Astrocyte of the hippocampus (primary cell): ENCODE data around the gene CAGE1.

Source experiments
- DNase-seq: peaks from one replicate; pipeline ENCODE4 v3.0.0; 2011; ENCODE audit warnings: low read depth, low spot score

Gene CAGE1

GRCh38 chr6:7389451-7390225 lies at the start of gene CAGE1, which contains the start of gene RIOK1:
TSS of gene CAGE1 (minus strand) at chr6:7389742. CDS start at chr6:7387173, 2,569 bp downstream.
TSS of gene RIOK1 (plus strand) at chr6:7389808. CDS start at chr6:7390003, 195 bp downstream.
- DNase-seq = peak; percentile 98

DNA sequence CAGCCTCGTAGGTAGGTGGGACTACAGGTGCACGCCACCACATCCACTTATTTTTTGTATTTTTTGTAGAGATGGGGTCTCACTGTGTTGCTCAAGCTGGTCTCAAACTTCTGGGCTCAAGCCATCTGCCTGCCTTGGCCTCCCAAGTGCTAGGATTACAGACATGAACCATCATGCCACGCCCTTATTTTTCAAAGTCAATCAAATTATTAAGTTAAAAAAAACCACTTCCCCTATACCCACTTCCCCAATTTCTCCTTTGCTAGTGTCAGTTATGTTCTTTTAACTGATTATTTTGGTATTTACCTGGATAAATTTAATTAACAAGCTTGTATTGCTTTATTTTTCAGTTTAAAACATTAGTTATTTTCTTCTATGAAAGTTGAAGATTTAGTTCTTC lies 49.7 kb upstream of the CAGE1 start:
- no peak for DNase-seq

GRCh38 chr6:7438011-7438410 lies 48.5 kb upstream of the CAGE1 start:
- DNase-seq = no peak

DNA sequence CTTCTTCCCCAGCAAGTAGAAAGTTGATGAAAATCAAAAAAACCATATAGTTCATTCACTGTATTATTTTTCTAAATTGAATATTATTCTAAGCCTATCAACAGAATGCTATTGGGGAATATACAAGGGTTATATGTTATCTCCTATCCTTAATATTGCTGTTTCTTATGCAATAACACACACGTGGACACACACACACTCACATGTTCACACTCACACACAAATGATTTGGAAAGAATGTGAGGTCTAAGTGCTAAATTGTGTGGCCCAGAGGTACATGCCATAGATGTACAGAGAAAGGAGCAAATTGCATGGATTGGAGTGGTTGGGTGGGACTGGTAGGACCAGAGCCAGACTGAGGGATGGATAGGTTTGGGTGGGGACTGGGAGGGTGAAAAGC lies 45.1 kb upstream of the CAGE1 start:
- DNase-seq = no peak

- no peak for DNase-seq
Observed at GRCh38 chr6:7433121-7433617, 43.6 kb upstream of the CAGE1 start.

DNA sequence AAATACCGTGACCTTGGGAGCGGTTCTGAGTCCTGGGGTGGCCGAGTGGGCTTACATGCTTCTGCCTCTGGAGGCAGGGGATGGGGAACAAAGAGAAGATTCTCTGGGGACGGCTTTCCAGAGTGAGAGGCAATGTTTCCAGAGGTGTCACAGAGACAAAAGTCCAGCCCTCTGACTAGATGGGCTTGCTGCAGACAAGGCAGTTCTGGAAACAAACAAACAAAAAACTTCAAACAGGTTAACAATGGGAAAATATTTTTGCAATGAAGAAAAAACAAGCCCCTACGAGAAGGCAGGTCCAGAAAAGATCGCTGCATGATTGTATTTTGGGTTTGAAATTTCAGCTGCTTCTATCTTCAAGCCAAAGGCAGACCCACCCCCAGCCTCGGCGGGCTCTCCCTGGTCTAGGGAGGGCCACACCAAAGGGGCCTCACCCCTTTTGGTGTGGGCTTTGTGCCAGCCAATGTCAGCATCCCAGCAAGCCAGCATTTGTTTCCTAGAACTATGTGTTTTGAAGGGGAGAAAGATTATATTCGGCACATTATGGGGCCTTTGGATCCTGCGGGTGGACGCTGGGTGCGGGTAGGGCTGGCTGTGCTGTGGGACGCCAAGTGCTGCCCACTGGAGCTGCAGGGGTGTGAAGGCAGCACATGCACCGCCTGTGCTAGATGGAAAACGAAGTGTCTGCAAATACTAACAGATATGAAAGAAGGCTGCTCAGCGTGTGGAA lies 43.0 kb upstream of the CAGE1 start:
- DNase-seq = no peak

DNA sequence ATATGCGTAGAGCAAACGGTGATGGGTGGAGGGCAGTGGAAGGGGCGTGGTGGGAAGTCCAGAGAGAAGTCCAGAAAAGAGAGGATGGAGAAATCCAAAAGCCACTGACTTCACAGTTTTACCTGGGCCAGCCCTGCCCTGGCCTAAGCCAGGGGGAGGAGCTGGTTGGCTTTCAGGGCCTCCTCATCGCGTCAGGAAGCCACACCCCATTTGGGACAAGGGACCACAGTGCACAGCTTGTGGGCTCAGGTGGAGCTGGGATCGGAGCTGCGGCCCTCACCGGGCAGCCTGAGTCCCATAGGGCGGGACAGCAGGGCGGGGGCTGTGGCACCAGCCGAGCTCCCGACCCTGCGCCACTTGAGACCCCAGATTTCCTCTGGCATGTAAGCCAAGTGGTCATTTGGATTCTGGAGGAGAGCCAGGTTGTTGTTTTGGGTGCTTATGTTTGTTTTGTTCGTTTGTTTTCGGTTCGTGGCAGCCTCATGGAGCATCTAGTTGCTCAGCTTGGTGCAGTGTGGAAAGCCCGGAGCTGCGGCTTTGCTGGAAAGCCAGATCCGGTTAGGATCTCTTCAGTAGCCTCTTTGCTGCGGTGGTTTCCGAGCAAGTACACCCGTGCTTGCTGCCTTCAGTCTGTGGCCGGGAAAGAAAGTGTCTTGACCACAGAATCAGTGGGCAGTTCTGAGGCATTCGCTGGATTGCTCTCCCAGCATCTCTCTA lies 42.3 kb upstream of the CAGE1 start:
- DNase-seq = peak; percentile 20

GRCh38 chr6:7431313-7431673 lies 41.8 kb upstream of the CAGE1 start:
- DNase-seq = no peak

DNA sequence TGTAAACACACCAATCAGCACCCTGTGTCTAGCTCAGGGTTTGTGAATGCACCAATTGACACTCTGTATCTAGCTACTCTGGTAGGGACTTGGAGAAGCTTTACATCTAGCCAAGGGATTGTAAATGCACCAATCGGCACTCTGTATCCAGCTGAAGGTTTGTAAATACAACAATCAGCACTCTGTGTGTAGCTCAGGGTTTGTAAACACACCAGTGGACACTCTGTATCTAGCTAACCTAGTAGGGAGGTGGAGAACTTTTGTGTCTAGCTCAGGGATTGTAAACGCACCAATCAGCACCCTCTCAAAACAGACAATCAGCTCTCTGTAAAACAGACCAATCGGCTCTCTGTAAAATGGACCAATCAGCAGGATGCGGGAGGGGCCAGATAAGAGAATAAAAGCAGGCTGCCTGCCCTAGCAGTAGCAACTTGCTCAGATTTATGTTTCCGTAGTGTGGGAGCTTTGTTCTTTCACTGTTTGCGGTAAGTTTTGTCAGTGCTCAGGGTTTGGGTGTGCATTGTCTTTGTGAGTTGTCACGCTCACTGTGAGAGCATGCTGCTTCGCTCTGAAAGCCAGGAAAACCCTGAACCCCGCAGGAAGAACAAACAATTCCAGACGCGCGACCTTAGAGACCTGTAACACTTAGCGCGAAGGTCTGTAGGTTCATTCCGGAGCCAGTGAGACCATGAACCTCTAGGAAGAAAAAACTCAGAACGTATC lies 37.1 kb upstream of the CAGE1 start:
- no peak for DNase-seq

DNA sequence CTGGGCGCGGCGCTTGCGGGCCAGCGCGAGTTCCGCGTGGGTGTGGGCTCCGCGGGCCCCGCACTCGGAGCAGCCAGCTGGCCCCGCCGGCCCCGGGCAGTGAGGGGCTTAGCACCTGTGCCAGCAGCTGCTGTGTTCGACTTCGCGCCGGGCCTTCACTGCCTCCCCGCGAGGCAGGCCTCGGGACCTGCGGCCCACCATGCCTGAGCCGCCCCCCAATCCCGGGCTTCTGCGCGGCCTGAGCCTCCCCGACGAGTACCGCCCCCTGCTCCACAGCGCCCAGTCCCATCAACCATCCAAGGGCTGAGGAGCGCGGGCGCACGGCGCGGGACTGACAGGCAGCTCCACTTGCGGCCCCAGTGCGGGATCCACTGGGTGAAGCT lies 36.3 kb upstream of the CAGE1 start:
- DNase-seq = no peak

DNA sequence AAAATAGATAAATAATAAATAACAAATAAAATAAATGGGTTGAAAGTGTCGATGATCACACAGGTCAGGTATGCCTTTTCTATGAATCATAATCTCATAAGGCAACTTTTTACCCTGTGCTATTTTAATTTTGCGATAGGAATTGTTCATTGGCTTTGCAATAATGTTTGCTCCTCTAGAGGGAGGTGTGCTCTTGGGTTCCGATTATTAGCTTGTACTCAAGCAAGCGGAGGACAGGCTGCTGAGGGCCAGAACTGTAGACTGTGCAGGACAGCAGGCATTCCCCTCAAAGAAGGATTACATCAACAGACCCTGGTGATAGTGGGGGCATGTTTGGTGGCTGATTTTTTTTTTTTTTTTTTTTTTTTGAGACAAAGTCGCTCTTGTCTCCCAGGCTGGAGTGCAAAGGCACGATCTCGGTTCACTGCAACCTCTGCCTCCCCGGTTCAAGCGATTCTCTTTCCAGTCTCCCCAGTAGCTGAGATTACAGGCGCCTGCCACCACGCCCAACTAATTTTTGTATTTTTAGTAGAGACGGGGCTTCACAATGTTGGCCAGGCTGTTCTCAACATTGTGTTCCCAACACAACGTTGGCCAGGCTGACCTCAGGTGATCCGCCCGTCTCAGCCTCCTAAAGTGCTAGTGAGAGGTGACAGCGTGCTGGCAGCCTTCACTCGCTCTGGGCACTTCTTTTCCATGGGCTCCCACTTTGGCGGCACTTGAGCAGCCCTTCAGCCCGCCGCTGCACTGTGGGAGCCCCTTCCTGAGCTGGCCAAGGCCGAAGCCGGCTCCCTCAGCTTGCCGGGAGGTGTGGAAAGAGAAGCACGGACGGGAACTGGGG lies 35.6 kb upstream of the CAGE1 start:
- DNase-seq = no peak

- no peak for DNase-seq
Observed at GRCh38 chr6:7424058-7424457, 34.5 kb upstream of the CAGE1 start.

DNA sequence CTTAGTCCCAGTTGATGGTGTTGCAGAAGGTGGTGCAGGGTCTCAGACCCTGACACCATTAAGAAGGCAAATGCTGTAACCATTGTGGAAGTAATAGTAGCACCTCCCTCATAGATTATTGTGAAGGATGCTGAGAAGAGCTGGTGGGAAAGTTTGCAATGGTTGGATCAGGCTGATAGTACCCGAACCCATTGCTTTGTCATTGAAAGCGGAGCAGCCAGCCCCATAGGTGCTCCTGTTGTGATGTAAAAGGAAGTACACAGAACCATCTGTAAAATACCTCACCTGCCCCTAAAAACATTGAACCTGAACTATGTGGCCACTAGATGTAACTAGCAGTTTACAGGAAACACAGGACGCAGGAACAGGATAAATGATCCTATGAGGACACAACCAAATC lies 31.5 kb upstream of the CAGE1 start:
- no peak for DNase-seq

- no peak for DNase-seq
Observed at GRCh38 chr6:7419065-7419464, 29.5 kb upstream of the CAGE1 start.

DNA sequence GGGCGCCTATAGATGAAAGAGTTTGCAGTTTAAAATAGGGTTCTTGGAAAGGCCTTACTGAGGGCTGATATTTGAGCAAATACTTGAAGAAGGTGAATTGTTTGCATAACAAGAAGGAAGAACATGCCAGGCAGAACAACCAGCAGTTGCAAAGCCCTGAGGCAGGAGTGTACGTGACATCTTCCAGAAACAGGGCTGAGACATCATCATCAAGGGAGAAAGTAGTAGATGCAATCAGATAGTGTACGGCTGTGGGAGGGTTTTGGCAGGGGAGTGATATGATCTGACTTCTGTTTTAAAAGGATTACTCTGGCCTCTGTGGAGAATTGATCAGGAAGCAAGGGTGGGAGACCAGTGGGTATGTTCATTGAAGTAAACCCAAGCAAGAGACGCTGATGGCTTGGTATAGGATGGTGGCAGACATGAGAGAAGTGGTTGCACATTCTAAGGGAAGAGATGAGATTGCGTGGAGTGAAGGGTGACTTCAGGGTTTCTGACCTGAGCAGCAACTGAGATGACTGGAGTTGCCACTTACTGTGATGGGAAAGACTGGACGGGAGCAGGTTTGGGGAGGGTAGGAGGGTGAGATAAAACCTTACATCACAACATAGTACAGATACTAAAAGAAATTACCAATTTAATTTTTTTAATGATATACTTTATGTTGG lies 28.8 kb upstream of the CAGE1 start:
- no peak for DNase-seq

- no peak for DNase-seq
Observed at GRCh38 chr6:7417684-7418083, 28.1 kb upstream of the CAGE1 start.

- peak; percentile 27 for DNase-seq
Observed at GRCh38 chr6:7414811-7415210, 25.3 kb upstream of the CAGE1 start.

DNA sequence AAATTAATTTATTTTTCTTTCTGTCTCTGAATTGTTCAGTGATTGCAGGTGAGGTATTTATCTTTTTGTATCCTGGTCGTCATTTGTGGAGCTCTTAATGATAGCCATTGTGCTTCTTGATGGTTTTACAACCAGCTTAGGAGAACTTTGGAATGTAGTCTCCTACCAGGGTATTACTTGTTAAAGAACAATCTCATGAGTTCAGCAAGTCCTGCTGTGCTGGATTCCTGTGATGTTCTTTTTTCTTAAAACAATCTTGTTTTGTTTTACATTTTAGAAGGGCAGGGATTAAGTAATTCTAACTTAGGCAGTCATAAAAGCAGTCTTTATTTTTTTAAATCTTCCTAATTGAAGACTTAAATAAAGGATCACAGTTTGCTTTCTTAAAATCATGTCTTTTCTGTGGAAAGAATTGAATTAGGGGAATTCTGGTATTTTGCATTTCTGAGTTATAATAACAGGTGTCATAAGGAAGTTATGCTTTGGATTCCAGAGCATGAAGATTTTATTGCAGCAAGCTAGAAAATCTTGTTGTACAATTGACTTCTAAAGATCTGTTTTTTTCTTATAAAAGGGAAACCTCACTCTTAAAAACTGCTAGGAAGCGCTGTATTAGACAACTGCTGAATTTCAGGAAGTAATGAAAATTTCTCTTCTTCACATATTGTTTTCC lies 23.7 kb upstream of the CAGE1 start:
- DNase-seq = no peak

GRCh38 chr6:7411328-7411727 lies 21.8 kb upstream of the CAGE1 start:
- DNase-seq = no peak

- DNase-seq = no peak
Observed at GRCh38 chr6:7410851-7411250, 21.3 kb upstream of the CAGE1 start.
